ENCODE results near the gene MYD88. TPM values are rescaled to one million over a fixed set of nuclear protein-coding genes. Genes with fewer than 3 reads are reported as not detected.

Gene MYD88
- total RNA-seq, 1 donor from 2014 or later, result 24.2 TPM

DNA sequence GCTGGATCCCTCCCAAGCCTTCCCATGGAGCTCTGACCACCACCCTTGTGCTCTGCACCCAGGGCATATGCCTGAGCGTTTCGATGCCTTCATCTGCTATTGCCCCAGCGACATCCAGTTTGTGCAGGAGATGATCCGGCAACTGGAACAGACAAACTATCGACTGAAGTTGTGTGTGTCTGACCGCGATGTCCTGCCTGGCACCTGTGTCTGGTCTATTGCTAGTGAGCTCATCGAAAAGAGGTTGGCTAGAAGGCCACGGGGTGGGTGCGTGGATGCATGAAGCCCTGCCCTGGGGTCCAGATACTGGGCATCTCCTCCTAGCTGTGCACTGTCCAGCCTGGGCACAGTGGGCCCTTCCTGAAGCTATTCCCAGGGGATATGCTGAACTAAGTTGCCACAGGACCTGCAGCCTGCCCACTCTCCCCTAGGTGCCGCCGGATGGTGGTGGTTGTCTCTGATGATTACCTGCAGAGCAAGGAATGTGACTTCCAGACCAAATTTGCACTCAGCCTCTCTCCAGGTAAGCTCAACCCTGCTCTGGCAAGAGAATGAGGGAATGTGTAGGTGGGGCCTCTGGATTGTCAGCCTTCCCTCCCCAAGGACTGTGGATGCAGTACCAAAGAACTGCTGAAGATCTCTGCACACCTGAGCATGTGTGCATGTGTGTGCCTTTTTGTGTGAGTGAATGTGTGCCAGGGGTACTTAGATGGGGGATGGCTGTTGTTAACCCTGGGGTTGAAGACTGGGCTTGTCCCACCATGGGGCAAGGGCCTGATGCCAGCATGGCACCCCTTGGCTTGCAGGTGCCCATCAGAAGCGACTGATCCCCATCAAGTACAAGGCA, 2.1 kb downstream of the MYD88 start:
- no peaks in the 10 kb centered on the region for H3K9me3 Mint-ChIP-seq (ENCODE audit: low read depth)
- no peak overlapping the region for H3K4me3 Mint-ChIP-seq (ENCODE audit: low read depth)
- no peaks in the 10 kb centered on the region for H3K27me3 Mint-ChIP-seq
- no peak for DNase-seq (ENCODE audit: low spot score, unreplicated experiment)
- peaks cover 2% of the 10 kb centered on the region for H3K36me3 Mint-ChIP-seq (ENCODE audit: insufficient read depth)
- H3K27ac Mint-ChIP-seq, result no peak overlapping the region
- H3K4me1 Mint-ChIP-seq (ENCODE audit: low read depth), result peaks cover 27% of the 10 kb centered on the region
- TF ChIP-seq, protein P1, sequence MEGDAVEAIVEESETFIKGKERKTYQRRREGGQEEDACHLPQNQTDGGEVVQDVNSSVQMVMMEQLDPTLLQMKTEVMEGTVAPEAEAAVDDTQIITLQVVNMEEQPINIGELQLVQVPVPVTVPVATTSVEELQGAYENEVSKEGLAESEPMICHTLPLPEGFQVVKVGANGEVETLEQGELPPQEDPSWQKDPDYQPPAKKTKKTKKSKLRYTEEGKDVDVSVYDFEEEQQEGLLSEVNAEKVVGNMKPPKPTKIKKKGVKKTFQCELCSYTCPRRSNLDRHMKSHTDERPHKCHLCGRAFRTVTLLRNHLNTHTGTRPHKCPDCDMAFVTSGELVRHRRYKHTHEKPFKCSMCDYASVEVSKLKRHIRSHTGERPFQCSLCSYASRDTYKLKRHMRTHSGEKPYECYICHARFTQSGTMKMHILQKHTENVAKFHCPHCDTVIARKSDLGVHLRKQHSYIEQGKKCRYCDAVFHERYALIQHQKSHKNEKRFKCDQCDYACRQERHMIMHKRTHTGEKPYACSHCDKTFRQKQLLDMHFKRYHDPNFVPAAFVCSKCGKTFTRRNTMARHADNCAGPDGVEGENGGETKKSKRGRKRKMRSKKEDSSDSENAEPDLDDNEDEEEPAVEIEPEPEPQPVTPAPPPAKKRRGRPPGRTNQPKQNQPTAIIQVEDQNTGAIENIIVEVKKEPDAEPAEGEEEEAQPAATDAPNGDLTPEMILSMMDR (IDR thresholded peaks at IDR 0.05; ENCODE audit: unreplicated experiment), result no peak

DNA sequence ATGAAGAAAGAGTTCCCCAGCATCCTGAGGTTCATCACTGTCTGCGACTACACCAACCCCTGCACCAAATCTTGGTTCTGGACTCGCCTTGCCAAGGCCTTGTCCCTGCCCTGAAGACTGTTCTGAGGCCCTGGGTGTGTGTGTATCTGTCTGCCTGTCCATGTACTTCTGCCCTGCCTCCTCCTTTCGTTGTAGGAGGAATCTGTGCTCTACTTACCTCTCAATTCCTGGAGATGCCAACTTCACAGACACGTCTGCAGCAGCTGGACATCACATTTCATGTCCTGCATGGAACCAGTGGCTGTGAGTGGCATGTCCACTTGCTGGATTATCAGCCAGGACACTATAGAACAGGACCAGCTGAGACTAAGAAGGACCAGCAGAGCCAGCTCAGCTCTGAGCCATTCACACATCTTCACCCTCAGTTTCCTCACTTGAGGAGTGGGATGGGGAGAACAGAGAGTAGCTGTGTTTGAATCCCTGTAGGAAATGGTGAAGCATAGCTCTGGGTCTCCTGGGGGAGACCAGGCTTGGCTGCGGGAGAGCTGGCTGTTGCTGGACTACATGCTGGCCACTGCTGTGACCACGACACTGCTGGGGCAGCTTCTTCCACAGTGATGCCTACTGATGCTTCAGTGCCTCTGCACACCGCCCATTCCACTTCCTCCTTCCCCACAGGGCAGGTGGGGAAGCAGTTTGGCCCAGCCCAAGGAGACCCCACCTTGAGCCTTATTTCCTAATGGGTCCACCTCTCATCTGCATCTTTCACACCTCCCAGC, 2.9 kb downstream of the MYD88 start:
- H3K4me1 Mint-ChIP-seq (ENCODE audit: low read depth), result peaks cover 19% of the 10 kb centered on the region
- no peak overlapping the region for H3K27ac Mint-ChIP-seq
- no peak overlapping the region for H3K4me3 Mint-ChIP-seq (ENCODE audit: low read depth)
- peaks cover 2% of the 10 kb centered on the region for H3K36me3 Mint-ChIP-seq (ENCODE audit: insufficient read depth)
- no peaks in the 10 kb centered on the region for H3K27me3 Mint-ChIP-seq
- DNase-seq (ENCODE audit: low spot score, unreplicated experiment), result no peak
- peaks cover 3% of the 10 kb centered on the region for H3K9me3 Mint-ChIP-seq (ENCODE audit: low read depth)
- TF ChIP-seq, protein P1 (IDR thresholded peaks at IDR 0.05; ENCODE audit: unreplicated experiment), result no peak

DNA sequence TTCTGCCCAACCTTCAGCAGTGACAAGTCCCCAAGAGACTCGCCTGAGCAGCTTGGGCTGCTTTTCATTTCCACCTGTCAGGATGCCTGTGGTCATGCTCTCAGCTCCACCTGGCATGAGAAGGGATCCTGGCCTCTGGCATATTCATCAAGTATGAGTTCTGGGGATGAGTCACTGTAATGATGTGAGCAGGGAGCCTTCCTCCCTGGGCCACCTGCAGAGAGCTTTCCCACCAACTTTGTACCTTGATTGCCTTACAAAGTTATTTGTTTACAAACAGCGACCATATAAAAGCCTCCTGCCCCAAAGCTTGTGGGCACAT, 3.5 kb downstream of the MYD88 start:
- peaks cover 8% of the 10 kb centered on the region for H3K9me3 Mint-ChIP-seq (ENCODE audit: low read depth)
- H3K27ac Mint-ChIP-seq, result no peak overlapping the region
- no peaks in the 10 kb centered on the region for H3K27me3 Mint-ChIP-seq
- no peak for DNase-seq (ENCODE audit: low spot score, unreplicated experiment)
- H3K4me3 Mint-ChIP-seq (ENCODE audit: low read depth), result no peak overlapping the region
- TF ChIP-seq, protein P1 (IDR thresholded peaks at IDR 0.05; ENCODE audit: unreplicated experiment), result no peak
- peaks cover 18% of the 10 kb centered on the region for H3K4me1 Mint-ChIP-seq (ENCODE audit: low read depth)
- H3K36me3 Mint-ChIP-seq (ENCODE audit: insufficient read depth), result peaks cover 2% of the 10 kb centered on the region

DNA sequence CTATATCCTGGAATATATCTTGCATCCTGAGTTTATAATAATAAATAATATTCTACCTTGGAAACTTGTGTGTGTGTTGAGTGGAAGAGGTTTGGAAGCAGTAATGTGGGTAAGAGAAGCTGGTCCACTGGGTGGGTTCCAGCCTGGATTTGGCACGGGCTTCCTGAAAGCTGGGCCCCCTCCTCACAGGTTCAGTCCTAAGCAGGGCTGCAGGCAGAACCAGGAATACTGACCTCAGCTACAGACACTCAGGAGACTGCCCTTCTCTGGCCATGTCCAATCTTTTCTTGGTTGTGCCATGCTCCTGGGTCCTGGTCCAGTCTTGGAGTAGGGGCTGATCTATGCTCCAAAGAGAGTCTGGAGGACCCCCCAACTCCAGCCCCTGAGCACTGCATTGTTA, 4.5 kb downstream of the MYD88 start:
- Mint-ChIP-seq H3K9me3 (ENCODE audit: low read depth) (peaks cover 12% of the 10 kb centered on the region), H3K27me3 (no peaks in the 10 kb centered on the region), H3K4me3 (ENCODE audit: low read depth) (no peak overlapping the region), H3K27ac (no peak overlapping the region), H3K4me1 (ENCODE audit: low read depth) (peaks cover 12% of the 10 kb centered on the region), H3K36me3 (ENCODE audit: insufficient read depth) (peaks cover 2% of the 10 kb centered on the region)
- TF ChIP-seq, protein P1 (IDR thresholded peaks at IDR 0.05; ENCODE audit: unreplicated experiment), result no peak
- no peak for DNase-seq (ENCODE audit: low spot score, unreplicated experiment)

DNA sequence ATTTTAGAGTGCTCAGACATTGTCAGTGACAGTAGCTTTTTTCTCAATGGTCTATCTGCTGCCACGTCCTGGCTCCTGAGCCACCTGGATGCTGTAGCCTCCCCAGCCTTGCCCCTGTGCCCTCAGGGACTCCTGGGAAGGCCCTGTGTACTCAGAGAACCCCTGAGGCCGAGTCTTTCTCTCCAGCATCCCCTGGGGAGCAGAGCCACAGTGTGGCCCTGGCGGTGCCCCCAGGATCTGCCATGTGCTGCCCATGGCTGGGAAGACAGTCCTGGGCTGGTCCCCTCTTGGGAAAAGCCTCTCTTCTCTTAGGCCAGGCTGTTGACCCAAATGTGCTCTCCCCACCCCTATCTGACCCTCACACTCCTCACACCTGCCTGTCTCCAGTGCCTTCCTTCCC, 5.0 kb downstream of the MYD88 start:
- no peak overlapping the region for H3K27ac Mint-ChIP-seq
- no peak overlapping the region for H3K4me3 Mint-ChIP-seq (ENCODE audit: low read depth)
- H3K9me3 Mint-ChIP-seq (ENCODE audit: low read depth), result peaks cover 12% of the 10 kb centered on the region
- TF ChIP-seq, protein P1 (IDR thresholded peaks at IDR 0.05; ENCODE audit: unreplicated experiment), result no peak
- H3K36me3 Mint-ChIP-seq (ENCODE audit: insufficient read depth), result peaks cover 2% of the 10 kb centered on the region
- no peaks in the 10 kb centered on the region for H3K27me3 Mint-ChIP-seq
- DNase-seq (ENCODE audit: low spot score, unreplicated experiment), result no peak
- H3K4me1 Mint-ChIP-seq (ENCODE audit: low read depth), result peaks cover 8% of the 10 kb centered on the region

Measured in progenitor cell of endocrine pancreas (in vitro differentiated cells).